Retina (tissue), 1 donor: Measurements from ENCODE around the gene WNT3A.

Experiments
- DNase-seq: peaks from one replicate; pipeline ENCODE4 v3.0.0-alpha.2; 2016

The WNT3A gene

DNA sequence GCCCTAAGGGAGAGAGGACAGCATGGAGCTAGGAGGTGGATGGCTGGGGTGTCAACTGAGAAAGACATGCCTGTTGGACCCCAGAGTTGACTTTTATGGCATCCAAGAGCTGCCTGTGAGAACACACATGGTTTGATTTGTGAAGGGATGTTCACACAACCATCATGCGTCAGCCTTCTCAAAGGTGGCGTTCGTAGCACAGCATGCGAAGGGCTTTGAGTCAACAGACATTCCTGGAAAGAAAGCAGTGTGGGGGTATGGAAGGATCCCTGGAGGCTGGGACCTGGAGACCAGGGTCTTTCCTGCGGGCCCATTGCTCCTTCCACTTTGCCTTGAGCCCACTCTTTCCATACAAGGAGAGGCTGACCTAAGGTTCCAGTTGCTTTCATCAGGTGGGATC lies 6.4 kb upstream of the WNT3A start:
- no peak for DNase-seq

DNA sequence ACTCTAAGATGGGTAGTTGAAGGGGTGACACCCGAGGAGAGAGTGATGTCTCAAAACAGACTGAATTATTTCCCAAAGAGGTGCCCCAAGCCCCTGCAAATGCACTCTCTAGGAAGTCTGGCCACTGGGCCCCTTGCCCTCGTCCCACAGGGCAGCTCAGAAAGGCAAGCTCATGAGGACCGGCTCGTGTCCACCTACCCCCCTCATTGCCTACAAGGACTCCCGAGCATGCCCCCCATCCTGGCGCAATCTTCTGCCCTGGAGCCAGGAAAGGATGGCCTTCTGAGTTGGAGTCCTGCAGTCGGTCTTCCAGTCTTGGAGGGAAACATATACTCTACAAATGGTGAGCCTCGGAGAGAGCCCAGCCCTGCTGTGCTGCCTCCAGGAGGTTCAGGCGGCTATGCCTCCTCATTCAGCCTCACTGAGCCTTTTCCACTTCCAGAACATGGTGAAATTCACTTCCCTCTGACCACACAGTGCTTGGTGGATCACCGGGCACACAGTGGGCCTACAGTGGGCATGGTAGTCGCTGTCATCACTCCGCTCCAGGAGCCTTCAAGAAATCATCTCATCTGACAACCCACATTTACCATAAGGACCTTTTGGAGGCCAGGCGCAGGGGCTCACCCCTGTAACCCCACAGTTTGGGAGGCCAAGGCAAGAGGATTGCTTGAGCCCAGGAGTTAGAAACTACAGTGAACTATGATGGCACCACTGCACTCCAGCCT lies 5.8 kb upstream of the WNT3A start:
- DNase-seq: no peak

DNA sequence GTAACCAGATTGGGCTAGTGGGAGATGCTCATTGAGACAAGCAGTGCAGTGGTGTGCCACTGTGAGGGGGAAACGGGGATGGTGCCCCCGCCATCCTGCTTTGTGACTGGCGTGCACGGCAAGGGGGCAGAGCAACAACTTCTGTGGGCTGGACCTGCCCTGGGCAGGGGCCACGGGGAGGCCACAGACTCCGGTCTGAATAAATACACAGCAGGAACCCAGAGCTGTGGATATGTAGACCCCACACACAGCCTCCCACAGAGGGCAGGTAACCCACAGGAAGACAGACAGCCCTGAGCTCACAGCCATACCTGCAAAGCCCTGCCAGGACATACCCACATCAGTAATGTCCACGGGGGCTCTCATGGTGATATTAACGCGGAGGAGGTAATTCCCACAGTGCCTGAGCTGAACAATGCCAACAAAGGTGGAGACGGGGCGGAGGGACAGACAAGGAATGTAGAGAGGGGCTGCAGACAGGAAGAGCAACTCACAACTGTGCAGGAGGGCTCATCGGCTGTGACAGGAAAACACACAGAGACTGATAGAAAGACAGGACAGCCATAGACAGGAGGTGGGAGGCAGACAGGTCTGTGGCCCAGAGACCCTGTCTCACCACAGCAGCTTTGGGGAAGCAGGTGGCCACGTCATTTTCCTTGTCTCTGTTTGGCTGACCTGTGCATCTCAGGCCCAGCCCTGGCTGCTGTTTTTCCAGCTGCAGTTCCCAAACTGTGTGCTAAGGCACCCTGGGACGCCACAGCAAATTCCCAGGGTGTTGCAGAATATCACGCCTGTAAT lies 4.9 kb upstream of the WNT3A start:
- DNase-seq: no peak

DNA sequence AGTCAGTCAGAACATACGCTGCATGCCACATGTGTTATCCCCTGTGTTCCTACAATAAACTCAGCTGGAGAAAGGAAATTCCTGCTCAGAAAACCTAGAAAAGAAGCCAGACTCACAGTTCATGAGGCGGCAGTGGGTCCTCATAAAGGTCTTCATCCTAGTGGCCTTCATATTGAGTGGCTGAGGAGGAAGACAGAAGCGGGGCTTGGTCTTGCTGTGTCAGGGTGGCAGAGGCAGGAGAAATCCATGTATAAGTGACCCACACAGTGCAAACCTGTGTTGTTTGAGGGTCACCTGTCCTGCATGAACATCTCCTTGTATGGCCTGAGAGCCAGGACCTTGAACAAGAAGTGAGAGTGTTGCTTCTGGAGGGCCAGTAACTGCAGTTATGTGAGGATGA lies 4.0 kb upstream of the WNT3A start:
- no peak for DNase-seq

DNA sequence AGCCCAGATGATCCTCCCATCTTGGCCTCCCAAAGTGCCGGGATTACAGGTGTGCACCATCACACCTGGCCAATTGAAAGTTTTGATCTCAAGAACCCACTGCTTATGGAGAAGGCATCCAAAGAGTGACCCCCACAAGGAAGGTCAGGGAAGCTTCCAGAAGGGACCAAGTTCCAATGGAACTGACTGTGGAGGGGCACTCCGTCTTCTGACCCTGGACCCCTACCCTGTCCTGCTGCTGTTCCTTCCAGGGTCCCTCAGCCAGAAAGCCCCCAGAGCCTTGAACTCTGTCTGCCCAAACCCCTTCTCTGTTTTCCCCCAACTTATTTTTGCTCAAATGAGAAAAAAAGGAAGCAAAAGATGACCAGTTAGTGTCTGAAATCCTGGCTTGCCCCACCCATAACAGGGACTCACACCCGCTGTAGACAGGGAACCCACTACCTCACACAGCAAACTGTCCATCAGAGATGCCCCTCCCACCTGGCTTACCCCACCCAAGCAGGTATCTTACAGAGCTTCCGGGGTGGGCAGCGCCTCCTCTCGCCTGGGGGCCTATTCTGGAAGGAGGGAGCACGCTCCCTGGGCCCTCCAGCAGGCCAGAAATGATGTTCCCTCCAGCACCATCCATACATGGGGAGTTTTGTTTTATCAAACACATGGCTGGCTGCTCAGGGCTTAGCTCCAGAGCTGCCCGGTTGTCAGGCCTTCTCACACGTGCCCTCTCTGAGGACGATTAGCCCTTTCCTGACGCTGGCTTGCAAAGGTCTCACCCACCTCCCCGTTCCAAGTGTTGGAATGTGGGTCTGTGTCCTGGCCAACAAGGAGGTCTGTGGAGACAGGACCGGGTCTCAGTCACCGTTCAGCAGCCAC lies 3.1 kb upstream of the WNT3A start:
- DNase-seq: no peak

DNA sequence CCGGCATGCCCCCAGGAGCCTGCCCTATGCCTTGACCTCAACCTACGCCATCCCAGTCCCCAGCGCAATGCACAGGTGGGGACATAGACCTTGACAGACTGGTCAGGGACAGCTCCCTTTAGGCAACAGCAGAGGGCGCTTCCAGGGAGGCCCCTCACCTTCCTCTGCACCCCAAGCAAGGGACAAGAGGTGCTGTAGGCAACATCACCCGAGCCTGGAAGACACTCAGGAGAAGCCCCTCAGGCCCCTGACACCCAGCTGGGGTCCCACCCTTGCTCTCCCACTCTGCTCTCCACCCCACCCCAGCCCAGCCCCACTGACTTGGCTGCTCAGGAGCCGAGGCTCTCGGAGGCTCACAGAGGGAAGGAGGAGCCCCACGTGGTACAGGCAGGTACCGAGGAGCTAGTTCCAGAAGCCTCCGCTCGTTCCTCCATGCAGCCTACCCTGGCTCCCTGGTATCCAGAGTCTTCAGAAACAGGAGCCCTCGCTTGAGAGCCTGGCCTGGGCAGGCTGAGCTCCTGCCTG lies 2.4 kb upstream of the WNT3A start:
- peak; percentile 37 for DNase-seq

DNA sequence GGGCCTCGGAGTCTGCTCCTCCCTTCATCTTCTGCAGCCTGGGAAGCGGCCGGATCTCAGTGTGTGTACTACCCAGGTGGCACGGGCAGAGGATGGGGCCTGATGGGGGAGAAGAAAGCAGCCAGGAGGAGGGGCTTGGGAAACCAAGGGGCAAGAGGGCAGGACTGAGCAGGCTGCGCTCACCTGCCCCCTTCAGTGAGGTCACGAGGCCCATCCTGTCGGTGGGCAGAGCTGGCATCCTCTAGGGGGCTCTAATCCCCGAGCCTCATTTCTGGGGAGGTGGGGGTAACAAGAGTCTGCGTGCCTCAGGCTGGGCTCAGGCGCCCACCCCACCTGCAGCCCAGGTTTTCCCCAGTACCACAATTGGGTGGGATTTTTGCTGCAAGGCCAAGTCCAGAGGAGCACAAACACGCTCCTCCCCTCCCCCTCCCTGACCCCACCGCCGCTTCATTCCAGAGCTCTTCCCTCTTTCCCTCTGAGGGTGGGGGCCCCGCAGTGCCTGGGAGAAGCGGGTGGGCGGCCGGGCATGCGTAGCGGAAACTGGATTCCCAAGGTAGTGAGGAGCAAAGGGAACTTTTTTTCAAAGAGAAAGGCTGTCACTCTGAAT lies 1.8 kb upstream of the WNT3A start:
- DNase-seq: peak; percentile 34

DNA sequence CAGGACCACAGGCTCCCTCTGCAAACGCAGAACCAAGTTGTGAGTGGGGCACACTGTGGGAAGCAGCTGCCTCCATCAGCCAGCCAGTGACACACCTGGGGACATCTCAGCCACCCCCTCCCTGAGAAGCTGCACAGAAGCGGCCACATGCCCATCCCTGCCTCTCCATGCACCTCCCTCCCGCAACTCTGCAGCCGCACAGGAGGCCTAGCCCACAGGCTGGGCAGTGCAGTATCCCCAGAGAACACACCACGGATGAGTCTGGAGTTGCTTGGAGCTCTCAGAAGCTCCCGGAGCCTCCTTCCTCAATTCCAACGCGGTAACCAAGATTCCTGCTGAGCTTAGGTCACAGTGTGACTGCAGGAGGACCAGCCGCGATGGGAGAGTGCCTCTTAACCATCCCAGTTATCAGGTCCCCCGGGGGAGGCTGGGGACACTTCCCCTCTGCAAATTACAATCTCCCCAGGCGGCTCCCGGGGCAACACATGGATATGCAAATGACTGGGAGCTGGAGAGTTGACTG lies 1.2 kb upstream of the WNT3A start:
- no peak for DNase-seq

DNA sequence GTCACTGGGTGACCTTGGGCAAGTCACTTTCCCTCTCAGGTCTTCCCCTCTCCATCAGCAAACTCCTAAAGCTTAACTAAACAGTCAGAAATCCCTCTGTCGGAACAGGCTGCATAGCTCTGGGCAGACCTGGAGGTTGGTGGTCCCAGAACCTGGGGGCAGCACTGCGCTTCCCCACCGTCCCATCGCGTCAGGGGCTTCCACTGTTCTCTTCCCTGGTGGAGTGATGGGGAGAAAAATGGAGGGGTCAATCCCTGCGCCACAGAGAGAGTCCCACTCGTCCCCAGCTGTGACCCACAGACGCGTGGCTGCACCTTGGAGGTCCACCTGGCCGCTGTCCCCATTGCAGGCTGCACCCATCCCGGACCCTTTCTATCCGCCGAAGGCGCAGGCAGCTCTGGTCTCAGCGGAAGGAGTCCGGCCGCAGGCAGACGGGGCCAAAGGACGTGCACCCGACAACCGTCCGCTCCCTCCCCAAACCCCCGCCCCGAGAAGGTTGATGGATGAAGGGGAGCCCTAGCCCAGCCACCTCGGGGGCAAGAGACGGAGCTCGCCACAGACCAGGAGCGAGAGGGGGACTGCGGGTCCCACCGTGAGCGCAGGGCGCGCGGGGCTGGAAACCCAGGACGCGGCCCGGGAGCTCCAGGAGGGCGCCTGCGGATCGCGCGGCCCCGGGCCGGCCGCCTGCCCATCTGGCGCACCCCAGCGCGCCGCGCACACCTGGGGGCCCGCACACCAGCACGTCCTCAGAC lies 588 bp upstream of the WNT3A start:
- peak; percentile 26 for DNase-seq

DNA sequence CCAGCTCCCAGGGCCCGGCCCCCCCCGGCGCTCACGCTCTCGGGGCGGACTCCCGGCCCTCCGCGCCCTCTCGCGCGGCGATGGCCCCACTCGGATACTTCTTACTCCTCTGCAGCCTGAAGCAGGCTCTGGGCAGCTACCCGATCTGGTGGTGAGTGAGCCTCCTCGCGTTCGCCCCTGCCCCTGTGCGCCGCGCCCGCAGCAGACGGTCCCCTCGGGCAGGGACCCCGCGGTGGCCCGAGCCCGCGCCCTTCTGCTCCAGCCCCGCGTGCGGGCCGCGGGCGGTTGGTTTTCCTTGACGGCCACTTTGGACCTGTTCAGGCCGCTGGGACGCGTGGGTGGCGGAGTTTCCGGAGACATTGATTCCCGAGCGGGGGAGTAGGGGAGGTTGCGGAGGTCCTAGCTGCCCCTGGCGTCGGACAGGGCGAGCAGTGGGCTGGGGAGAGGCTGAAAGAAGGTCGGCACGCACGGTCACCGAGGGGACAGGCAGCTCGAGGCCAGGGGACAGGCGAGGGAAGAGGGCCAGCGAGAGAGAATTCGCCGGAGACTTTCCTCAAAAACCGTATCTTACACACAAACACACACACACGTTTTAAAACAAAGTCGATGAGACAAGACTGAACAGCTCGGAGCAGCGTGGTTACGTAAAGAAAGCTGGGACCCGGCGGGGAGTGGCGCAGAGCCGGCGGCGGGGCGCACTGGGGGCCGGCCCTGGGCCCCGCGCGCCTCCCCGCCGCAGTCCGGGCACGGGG lies 427 bp downstream of the WNT3A start:
- DNase-seq: peak; percentile 61

DNA sequence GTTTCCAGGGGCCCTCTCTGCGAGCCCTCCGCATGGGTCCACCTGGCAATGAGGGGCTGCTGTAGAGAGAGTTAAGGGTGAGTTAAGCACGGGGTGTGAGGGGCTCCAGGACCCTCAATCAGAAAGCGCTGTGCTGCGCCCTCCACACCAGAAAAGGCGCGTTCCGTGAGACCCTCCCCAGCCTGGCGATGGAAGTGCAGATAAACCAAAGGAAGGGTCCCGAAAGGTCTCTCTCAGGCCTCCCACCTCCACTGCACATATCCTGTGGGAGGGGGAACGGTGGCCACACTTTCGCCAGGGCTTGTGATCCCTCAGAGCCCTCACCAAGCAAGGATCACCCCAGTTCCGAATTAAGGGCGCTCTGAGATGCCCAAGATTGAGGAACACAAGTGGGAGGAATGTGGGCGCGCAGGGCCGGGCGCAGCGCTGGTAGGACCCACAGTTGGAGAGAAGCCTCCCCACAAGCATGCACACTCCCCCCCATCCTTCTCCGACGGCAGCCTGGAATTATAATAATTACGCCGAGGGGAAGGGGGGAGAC lies 1.1 kb downstream of the WNT3A start:
- DNase-seq: peak; percentile 24

DNA sequence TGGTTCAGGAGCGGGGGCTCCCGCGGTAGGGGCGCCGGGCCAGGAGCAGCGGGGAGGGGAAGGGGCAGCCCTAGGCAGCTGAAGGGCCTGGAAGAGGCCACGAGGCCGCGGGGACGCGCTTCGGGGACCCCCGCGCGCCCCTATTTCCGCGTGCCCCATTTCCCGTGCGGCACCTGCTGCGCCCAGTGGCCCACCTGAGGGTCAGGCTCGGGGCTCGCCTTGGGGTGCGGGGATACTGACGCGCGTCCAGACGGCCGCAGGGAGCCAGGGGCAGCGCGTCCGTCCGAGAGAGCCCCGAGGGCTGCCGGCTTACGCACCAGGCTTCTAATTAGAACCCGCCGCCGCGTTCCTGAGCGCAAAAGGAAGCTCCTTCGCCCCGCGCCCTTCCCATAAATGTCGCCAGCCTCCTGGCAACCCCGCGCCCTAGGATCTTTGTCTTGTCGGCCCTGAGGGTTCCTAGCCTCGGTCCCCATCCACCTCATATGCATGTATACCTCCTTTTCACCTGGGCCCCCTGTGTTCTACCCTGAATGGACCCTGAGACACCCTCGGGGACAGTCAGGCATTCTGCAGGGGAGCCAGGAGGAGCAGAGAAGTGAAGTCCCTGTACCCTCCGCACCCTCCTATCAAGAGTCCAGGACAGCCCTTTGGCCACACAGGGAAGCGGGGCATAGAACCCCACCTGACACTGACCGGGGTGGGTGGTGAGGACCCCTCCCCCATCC lies 1.8 kb downstream of the WNT3A start:
- DNase-seq: peak; percentile 37

DNA sequence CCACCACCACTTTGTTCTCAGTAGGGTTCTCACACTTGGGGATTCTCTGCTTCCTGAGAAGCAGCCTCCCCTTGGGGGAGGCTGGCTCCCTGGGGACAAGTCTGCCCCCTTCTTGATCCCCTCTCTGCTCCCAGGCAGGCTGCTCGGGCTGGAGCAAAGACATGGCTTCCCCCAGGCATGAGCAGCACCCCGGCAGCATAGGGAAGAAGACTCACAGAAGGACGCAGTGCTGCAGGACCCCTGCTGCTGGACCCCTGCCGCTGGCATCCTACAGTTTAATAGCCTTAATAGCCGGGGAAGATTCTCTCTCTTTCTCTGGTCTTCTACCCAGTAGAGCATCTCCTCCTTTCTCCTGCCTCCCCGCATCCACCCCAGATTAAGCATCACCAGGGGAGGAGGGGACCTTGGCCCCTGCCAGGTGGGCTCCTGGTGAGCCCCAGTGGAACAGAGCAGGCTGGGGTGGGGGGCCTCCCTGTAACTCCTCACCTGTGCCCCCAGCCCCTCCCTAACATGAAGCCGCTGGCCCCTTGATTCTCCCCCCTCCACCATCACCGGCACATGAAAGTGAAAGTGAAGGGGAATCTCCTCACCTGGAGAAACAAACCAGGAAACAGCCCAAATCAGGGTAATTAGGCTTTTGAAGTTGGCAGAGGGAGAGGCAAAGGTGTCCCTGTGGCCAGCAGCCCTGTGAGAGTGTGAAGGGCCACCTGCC lies 2.5 kb downstream of the WNT3A start:
- DNase-seq: no peak

DNA sequence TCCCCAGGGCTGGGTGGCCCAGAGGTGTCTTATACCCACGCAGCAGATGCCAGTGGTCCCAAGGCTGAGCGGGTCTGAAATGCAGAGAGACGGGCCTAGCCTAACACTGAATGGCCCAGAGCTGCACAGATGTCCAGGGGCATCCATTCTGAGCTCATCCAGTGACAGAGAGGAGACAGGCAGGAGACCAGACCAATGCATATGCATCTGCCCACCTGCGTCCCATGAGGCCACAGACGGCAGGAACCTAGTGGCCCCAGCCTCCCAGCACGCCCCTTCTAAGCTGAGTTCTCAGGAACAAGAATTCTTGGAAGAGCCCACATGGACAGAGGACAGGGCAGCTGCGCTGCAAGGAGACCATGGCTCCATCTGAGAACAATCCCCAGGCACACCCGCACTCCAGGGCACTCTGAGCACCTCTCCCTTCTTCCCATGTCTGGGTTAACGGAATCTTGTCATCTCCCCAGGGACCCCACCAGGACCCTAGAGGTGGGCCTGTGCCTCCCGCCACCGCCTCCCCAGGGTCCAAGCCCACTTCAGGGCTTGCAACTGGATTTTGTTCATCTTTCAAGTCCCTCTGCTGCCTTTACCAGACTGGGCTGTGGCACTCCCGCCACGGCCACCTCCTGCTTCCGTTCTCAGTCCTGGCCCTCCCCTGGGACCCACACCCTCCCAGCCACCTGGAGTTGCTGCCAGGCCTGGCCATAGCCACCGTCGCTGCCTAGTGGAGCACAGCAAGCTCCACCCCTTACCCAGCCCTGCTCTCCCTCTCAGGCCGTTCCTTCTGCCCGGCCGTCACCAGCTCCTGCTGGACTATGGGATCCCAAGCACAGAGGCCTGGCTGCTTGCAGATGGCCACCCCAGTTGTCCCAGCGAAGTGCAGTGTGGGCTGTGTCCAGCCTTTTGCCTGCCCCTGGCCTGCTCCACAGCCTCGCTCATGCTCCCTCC lies 3.3 kb downstream of the WNT3A start:
- peak; percentile 22 for DNase-seq

DNA sequence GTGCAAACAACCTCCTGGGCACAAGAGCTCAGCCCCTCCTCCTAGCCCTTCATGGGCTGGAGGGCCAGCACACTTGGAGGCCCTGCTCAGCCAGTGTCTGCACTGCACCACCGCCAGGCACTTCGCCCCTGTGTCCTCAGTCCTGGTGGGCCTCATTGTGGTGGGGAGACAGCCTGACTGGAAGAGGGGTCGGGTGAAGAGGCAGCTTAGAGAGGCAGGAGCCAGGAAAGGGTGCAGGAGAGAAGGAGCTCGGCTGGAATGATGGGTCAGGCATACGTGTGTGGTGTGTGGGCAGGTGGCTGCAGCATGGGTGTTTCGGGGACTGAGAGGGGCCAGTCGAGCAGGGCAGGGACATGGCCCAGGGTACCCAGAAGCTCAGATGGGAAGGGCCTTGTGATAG lies 4.1 kb downstream of the WNT3A start:
- no peak for DNase-seq

DNA sequence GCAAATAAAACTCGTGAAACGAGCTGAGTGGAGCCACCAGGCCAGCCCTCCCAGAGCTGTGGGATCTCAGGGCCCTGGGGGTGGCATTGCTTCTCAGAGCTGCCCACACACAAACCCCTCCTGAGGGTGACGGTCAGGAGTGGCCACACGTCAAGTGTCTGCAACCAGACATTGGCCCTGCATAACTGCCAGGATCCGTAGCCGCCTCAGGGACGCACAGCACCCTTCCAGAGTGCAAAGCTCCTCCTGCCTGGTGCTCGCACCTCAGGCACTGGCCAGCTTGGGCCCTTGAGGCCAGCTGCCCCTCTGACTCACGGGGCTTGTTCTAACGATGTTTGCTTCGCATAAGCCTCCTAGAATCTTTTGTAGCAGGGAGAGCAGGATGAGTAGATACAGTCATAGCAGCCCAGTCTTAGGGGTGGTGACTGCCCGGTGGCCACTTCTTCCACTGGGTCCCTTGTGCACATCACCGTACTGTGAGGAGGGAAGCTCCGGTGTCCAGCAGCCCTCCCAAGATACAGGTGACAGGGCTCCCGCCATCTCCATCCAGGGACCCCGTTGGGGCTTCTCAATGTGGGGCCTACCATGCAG lies 5.0 kb downstream of the WNT3A start:
- DNase-seq: no peak

DNA sequence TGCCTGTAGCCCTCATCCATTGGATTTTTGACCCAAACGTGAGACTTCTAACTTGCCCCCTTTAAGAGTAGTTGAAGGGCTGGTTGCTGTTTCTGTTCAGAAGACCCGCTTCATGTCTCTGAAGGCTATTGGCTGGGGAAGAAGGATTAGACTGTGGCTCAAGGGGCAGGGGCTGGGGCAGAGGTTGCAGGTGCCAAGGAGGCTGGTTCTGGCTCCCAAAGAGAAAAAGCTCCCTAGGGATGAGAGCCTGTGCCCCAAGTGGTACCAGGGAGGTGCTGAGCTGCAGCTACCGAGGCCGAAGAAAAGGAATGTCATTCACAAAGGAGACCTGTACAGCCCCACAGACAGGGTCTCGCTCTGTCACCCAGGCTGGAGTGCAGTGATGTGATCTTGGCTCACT lies 5.8 kb downstream of the WNT3A start:
- no peak for DNase-seq
